ENCODE results near the gene EVA1B.

- TF ChIP-seq ZNF565 (CRISPR knock-in tag; conservative IDR thresholded peaks at IDR 0.05; ENCODE audit: low read depth) (no peak), PPARA (CRISPR knock-in tag; IDR thresholded peaks at IDR 0.05; ENCODE audit: borderline replicate concordance) (no peak), ARNTL (CRISPR knock-in tag; IDR thresholded peaks at IDR 0.05; ENCODE audit: borderline replicate concordance, low read depth) (no peak), RARB (CRISPR knock-in tag; IDR thresholded peaks at IDR 0.05) (no peak), CSDC2 (CRISPR knock-in tag; IDR thresholded peaks at IDR 0.05) (no peak), TCF4 (CRISPR knock-in tag; IDR thresholded peaks at IDR 0.05; ENCODE audit: borderline replicate concordance) (0 out of 2 replicates have a peak, but pooled peaks have one; percentile 23), GLIS3 (CRISPR knock-in tag; IDR thresholded peaks at IDR 0.05) (no peak)
- TF ChIP-seq, protein P1, sequence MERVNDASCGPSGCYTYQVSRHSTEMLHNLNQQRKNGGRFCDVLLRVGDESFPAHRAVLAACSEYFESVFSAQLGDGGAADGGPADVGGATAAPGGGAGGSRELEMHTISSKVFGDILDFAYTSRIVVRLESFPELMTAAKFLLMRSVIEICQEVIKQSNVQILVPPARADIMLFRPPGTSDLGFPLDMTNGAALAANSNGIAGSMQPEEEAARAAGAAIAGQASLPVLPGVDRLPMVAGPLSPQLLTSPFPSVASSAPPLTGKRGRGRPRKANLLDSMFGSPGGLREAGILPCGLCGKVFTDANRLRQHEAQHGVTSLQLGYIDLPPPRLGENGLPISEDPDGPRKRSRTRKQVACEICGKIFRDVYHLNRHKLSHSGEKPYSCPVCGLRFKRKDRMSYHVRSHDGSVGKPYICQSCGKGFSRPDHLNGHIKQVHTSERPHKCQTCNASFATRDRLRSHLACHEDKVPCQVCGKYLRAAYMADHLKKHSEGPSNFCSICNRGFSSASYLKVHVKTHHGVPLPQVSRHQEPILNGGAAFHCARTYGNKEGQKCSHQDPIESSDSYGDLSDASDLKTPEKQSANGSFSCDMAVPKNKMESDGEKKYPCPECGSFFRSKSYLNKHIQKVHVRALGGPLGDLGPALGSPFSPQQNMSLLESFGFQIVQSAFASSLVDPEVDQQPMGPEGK (CRISPR knock-in tag; IDR thresholded peaks at IDR 0.05; ENCODE audit: borderline replicate concordance) = no peak
These were observed 38.9 kb downstream of the EVA1B start for GRCh38 chr1:36284517-36284916.

Data from SK-N-SH treated with all-trans-retinoic acid at 6 μM for 48 hours (cell line).